ENCODE measurements around the gene UBE2Q2.

- TF ChIP-seq EZH2 (IDR thresholded peaks at IDR 0.05) (no peak), POLR2AphosphoS5 (IDR thresholded peaks at IDR 0.05; ENCODE audit: borderline replicate concordance, low read depth, low read length) (no peak)
These were observed 46.9 kb upstream of the UBE2Q2 start for GRCh38 chr15:75796321-75796720.

Measured in SK-N-MC (cell line).